Measurements from ENCODE around the gene ID1. TPM values are rescaled to one million over a fixed set of nuclear protein-coding genes. Genes with fewer than 3 reads are reported as not detected.
A peak's percentile ranks its signal among the peaks of the same experiment; 100 is the strongest.

Gene ID1
- total and polyA plus RNA-seq, 2 of the 13 experiments (the other 11 are each of a cell fraction or from before 2014, with no cell fraction given) = 320 to 419 TPM

GRCh38 chr20:31608251-31608945, 3.3 kb downstream of the ID1 start (continued):
- TF ChIP-seq ZNF337 (CRISPR knock-in tag; IDR thresholded peaks at IDR 0.05; ENCODE audit: borderline replicate concordance, low read depth) = peak; percentile 97
- TF ChIP-seq PAWR (CRISPR knock-in tag; IDR thresholded peaks at IDR 0.05; ENCODE audit: borderline replicate concordance) = no peak
- TF ChIP-seq IKZF1 (IDR thresholded peaks at IDR 0.05) = no peak
- TF ChIP-seq MED13 (CRISPR knock-in tag; IDR thresholded peaks at IDR 0.05) = peak; percentile 100
- TF ChIP-seq GATA4 (IDR thresholded peaks at IDR 0.05; ENCODE audit: borderline replicate concordance, low read depth) = peak; percentile 98
- peak; percentile 72; the same call in 1 of the 2 replicates for TF ChIP-seq HMGXB3 (CRISPR knock-in tag; IDR thresholded peaks at IDR 0.05; ENCODE audit: borderline replicate concordance)
- peak; percentile 100 for TF ChIP-seq ZNF609 (CRISPR knock-in tag; IDR thresholded peaks at IDR 0.05; ENCODE audit: borderline replicate concordance)
- peak; percentile 92 for TF ChIP-seq ZNF512B (CRISPR knock-in tag; IDR thresholded peaks at IDR 0.05; ENCODE audit: borderline replicate concordance)
- peak; percentile 82; the same call in 1 of the 2 replicates for TF ChIP-seq CHCHD3 (CRISPR knock-in tag; IDR thresholded peaks at IDR 0.05)
- TF ChIP-seq AKAP8 (CRISPR knock-in tag; IDR thresholded peaks at IDR 0.05) = peak; percentile 99
- peak; percentile 97 for TF ChIP-seq ZFP90 (CRISPR knock-in tag; IDR thresholded peaks at IDR 0.05; ENCODE audit: borderline replicate concordance)
- TF ChIP-seq ZNF510 (CRISPR knock-in tag; IDR thresholded peaks at IDR 0.05; ENCODE audit: low read depth) = peak; percentile 77; the same call in 1 of the 2 replicates
- peak; percentile 97 for TF ChIP-seq SRY (CRISPR knock-in tag; IDR thresholded peaks at IDR 0.05)
- TF ChIP-seq THAP8 (CRISPR knock-in tag; IDR thresholded peaks at IDR 0.05; ENCODE audit: borderline replicate concordance) = peak; percentile 65; the same call in 1 of the 2 replicates
- TF ChIP-seq NR2F2 (IDR thresholded peaks at IDR 0.05; ENCODE audit: borderline replicate concordance, low read depth) = no peak
- peak; percentile 95; the same call in 1 of the 2 replicates for TF ChIP-seq ZSCAN20 (CRISPR knock-in tag; IDR thresholded peaks at IDR 0.05; ENCODE audit: borderline replicate concordance)

Measured in HepG2 (cell line).